HepG2 (cell line): ENCODE results near the gene MIA3. TPM values are rescaled to one million over a fixed set of nuclear protein-coding genes. Genes with fewer than 3 reads are reported as not detected.

ENCODE experiments used
- CREB1 ChIP-seq, 2 experiments: fragments of 450-650 bp in 1 of 2; IDR thresholded peaks; 2 replicates each; pipeline ENCODE4 v1.6.1; 2016 to 2017; ENCODE audit warnings: control low read depth in 1 of 2, mild to moderate bottlenecking in 1 of 2, missing compliant biosample characterization in 1 of 2, missing genetic modification characterization in 1 of 2
- DMAP1 ChIP-seq: IDR thresholded peaks from 2 replicates; pipeline ENCODE4 v1.6.1; 2016
- DR1 ChIP-seq: sonication (generic); formaldehyde crosslinking; IDR thresholded peaks from 2 replicates; pipeline ENCODE4 v1.8.0; 2021; ENCODE audit warnings: mild to moderate bottlenecking, missing genetic modification reagents, inconsistent platforms
- EHMT2 ChIP-seq: fragments of 200-600 bp; sonication (generic); IDR thresholded peaks from 2 replicates; pipeline ENCODE4 v1.7.0; 2017; ENCODE audit warnings: antibody characterized with exemption, low read depth, low read length, borderline replicate concordance
- GABPA ChIP-seq, 2 experiments: IDR thresholded peaks; 2 replicates each; pipeline ENCODE4 v1.6.1; 2011 to 2016; ENCODE audit warnings: low read depth in 2 of 2, low read length in 1 of 2, missing biosample characterization in 1 of 2, missing genetic modification characterization in 1 of 2
- HDAC1 ChIP-seq: sonication (generic); formaldehyde crosslinking; IDR thresholded peaks from 2 replicates; pipeline ENCODE4 v1.5.1; 2020; ENCODE audit warnings: mild to moderate bottlenecking, missing genetic modification reagents
- KAT7 ChIP-seq: IDR thresholded peaks from 2 replicates; pipeline ENCODE4 v1.6.1; 2018; ENCODE audit warnings: borderline replicate concordance, missing compliant biosample characterization
- NONO ChIP-seq, 2 experiments: fragments of 450-650 bp in 1 of 2; sonication (generic) in 1 of 2; formaldehyde crosslinking in 1 of 2; IDR thresholded peaks in 1 of 2; conservative IDR thresholded peaks in 1 of 2; 2 replicates each; pipeline versions ENCODE4 v1.6.1 to v1.8.0; 2017 to 2022; ENCODE audit warnings: mild to moderate bottlenecking in 1 of 2, missing genetic modification reagents in 1 of 2, moderate library complexity in 1 of 2
- SALL2 ChIP-seq: sonication (generic); formaldehyde crosslinking; IDR thresholded peaks from 2 replicates; pipeline ENCODE4 v1.8.1; 2023; ENCODE audit warnings: mild to moderate bottlenecking, missing genetic modification reagents, inconsistent platforms
- SOX13 ChIP-seq, 3 experiments: fragments of 450-650 bp in 1 of 3; sonication (generic) in 1 of 3; formaldehyde crosslinking in 1 of 3; IDR thresholded peaks in 2 of 3; conservative IDR thresholded peaks in 1 of 3; 2 replicates each; pipeline versions ENCODE4 v1.5.0 to v1.6.1; 2016 to 2020; ENCODE audit warnings: antibody characterized with exemption in 1 of 3, mild to moderate bottlenecking in 1 of 3, missing compliant biosample characterization in 1 of 3, missing genetic modification reagents in 1 of 3, moderate library complexity in 1 of 3
- SP4 ChIP-seq: sonication (generic); formaldehyde crosslinking; IDR thresholded peaks from 2 replicates; pipeline ENCODE4 v1.8.1; 2023; ENCODE audit warnings: mild to moderate bottlenecking, missing genetic modification reagents
- ZNF260 ChIP-seq: sonication (generic); formaldehyde crosslinking; IDR thresholded peaks from 2 replicates; pipeline ENCODE4 v1.4.0; 2020; ENCODE audit warnings: missing genetic modification reagents, low read depth, mild to moderate bottlenecking, borderline replicate concordance
- ZNF549 ChIP-seq: sonication (generic); formaldehyde crosslinking; IDR thresholded peaks from 2 replicates; pipeline ENCODE4 v1.5.0; 2020; ENCODE audit warnings: missing genetic modification reagents
- ZNF7 ChIP-seq: IDR thresholded peaks from 2 replicates; pipeline ENCODE4 v1.6.1; 2016; ENCODE audit warnings: missing biosample characterization, missing genetic modification reagents
- ZNF800 ChIP-seq: sonication (generic); formaldehyde crosslinking; IDR thresholded peaks from 2 replicates; pipeline ENCODE4 v1.4.0; 2020; ENCODE audit warnings: missing genetic modification reagents
- polyA plus RNA-seq, 8 experiments: library from polyadenylated mRNA; depleted of rRNA in 3 of 8; stranded (reverse) in 7 of 8; unstranded in 1 of 8; fragments of >200 nt; fragmentation: Illumina TruSeq in 4 of 8; extraction: Trizol in 4 of 8; gene quantifications; 2 replicates each; pipeline versions ENCODE4 v1.2.1 to v1.2.3, GENCODE V29; 2011 to 2016; ENCODE audit warnings: low read depth in 4 of 8, missing spikeins in 1 of 8, mixed read lengths in 1 of 8; ENCODE audit not compliant: insufficient read depth in 1 of 8
- total RNA-seq, 5 experiments: library from RNA; depleted of rRNA; stranded (reverse); fragments of >200 nt; fragmentation: Illumina TruSeq; extraction: Trizol; gene quantifications; 2 replicates each; pipeline ENCODE4 v1.2.3, GENCODE V29; 2016; ENCODE audit warnings: low read depth in 1 of 5
- TF ChIP-seq, protein P1 (sequence below): sonication (generic); formaldehyde crosslinking; IDR thresholded peaks from 2 replicates; pipeline ENCODE4 v1.8.1; 2023; ENCODE audit warnings: mild to moderate bottlenecking, moderate library complexity, missing genetic modification reagents
- TF ChIP-seq, protein P2 (sequence below): sonication (generic); formaldehyde crosslinking; IDR thresholded peaks from 2 replicates; pipeline ENCODE4 v1.8.0; 2022; ENCODE audit warnings: mild to moderate bottlenecking, missing genetic modification reagents, borderline replicate concordance
- TF ChIP-seq, protein P3 (sequence below), 2 experiments: IDR thresholded peaks; 2 replicates each; pipeline ENCODE4 v1.6.1; 2011 to 2012; ENCODE audit warnings: low read length in 2 of 2, borderline replicate concordance in 1 of 2, low read depth in 1 of 2, mild to moderate bottlenecking in 1 of 2, moderate library complexity in 1 of 2

Gene MIA3
- total and polyA plus RNA-seq, 2 of the 13 experiments (the other 11 are each of a cell fraction or from before 2014, with no cell fraction given): 45.6 to 48.7 TPM

DNA sequence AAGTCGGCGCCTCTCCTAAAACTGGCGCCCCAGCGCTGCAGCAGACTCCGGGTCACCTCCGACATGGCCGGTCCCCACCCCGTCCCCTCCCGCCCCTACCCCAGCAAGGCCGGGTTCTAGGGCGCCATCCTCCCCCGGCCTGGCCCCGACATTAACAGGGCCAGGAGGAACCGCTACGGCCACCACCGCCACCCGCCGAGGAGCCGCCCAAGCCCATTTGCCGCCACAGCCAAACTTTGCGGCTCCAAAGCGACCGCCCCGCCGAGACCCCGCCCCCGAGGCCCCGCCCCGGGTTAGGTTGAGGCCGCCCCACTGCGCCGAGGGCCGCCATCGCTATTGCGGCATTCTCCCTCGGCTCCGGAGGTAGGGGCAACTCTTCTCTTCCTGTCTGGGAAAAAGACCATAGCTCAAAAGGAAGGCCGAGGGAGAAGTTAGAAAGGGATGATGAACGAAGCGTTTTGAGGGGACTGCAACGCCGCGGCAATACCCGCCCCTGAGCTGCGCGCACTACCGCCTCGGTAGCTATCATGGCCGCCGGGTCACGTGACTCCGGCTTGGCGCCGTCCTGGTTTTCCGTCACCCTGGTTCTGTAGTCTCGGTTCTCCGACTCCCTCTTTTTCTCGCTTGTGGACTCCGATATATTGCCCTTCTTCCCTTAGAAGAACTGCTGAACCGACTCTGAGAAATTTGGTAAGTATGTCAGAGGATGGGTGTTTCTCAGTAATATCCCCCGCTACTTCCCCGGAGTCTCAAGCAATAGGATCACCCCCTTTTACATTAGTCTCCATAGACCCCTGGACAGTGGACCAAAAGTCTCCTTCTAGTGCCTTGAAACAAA, 94.6 kb downstream of the MIA3 start, which contains the start of the genes AIDA and BROX (continued):
- TF ChIP-seq GABPA (IDR thresholded peaks at IDR 0.05; ENCODE audit: low read depth, low read length) (no peak), GABPA (CRISPR knock-in tag; IDR thresholded peaks at IDR 0.05; ENCODE audit: low read depth) (peak; percentile 53; the same call in 1 of the 2 replicates), HDAC1 (CRISPR knock-in tag) (no peak; the same call in 1 of the 2 replicates), EHMT2 (no peak), SALL2 (CRISPR knock-in tag) (0 out of 2 replicates have a peak, but pooled peaks have one; percentile 10), CREB1 (IDR thresholded peaks at IDR 0.05) (0 out of 2 replicates have a peak, but pooled peaks have one; percentile 49), CREB1 (CRISPR knock-in tag; IDR thresholded peaks at IDR 0.05) (peak; percentile 60), DR1 (no peak), NONO (IDR thresholded peaks at IDR 0.05) (no peak), NONO (CRISPR knock-in tag; conservative IDR thresholded peaks at IDR 0.05) (peak; percentile 62), SOX13 (IDR thresholded peaks at IDR 0.05) (peak; percentile 66; the same call in 1 of the 2 replicates), SOX13 (CRISPR knock-in tag; conservative IDR thresholded peaks at IDR 0.05 in 1 of 2, IDR thresholded peaks at IDR 0.05 in 1 of 2) (no peak; a peak in 1 of 4 replicates), ZNF800 (CRISPR knock-in tag) (peak; percentile 36; the same call in 1 of the 2 replicates), ZNF260 (CRISPR knock-in tag) (no peak), SP4 (CRISPR knock-in tag) (peak; percentile 83), ZNF7 (CRISPR knock-in tag) (no peak), DMAP1 (peak; percentile 49; the same call in 1 of the 2 replicates), KAT7 (CRISPR knock-in tag) (no peak), ZNF549 (CRISPR knock-in tag) (no peak)
- TF ChIP-seq, protein P1, sequence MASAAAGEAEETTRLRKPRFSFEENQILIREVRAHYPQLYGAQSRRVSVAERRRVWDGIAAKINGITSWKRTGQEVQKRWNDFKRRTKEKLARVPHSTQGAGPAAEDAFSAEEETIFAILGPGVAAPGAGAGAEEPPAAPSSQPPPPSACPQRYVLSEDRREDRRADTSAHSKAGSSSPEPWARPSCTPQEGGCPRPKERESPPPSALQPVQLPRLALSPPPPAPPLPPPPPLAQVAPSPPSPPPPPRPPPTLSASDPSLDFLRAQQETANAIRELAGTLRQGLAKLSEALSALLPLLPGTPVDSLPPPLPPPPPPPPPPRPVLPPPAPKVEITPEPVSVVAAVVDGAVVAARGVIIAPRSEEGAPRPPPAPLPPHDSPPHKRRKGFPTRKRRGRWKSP: peak; percentile 37; the same call in 1 of the 2 replicates
- TF ChIP-seq, protein P2, sequence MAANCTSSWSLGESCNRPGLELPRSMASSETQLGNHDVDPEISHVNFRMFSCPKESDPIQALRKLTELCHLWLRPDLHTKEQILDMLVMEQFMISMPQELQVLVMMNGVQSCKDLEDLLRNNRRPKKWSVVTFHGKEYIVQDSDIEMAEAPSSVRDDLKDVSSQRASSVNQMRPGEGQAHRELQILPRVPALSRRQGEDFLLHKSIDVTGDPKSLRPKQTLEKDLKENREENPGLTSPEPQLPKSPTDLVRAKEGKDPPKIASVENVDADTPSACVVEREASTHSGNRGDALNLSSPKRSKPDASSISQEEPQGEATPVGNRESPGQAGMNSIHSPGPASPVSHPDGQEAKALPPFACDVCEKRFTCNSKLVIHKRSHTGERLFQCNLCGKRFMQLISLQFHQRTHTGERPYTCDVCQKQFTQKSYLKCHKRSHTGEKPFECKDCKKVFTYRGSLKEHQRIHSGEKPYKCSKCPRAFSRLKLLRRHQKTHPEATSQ (CRISPR knock-in tag): peak; percentile 78; the same call in 1 of the 2 replicates
- TF ChIP-seq, protein P3, sequence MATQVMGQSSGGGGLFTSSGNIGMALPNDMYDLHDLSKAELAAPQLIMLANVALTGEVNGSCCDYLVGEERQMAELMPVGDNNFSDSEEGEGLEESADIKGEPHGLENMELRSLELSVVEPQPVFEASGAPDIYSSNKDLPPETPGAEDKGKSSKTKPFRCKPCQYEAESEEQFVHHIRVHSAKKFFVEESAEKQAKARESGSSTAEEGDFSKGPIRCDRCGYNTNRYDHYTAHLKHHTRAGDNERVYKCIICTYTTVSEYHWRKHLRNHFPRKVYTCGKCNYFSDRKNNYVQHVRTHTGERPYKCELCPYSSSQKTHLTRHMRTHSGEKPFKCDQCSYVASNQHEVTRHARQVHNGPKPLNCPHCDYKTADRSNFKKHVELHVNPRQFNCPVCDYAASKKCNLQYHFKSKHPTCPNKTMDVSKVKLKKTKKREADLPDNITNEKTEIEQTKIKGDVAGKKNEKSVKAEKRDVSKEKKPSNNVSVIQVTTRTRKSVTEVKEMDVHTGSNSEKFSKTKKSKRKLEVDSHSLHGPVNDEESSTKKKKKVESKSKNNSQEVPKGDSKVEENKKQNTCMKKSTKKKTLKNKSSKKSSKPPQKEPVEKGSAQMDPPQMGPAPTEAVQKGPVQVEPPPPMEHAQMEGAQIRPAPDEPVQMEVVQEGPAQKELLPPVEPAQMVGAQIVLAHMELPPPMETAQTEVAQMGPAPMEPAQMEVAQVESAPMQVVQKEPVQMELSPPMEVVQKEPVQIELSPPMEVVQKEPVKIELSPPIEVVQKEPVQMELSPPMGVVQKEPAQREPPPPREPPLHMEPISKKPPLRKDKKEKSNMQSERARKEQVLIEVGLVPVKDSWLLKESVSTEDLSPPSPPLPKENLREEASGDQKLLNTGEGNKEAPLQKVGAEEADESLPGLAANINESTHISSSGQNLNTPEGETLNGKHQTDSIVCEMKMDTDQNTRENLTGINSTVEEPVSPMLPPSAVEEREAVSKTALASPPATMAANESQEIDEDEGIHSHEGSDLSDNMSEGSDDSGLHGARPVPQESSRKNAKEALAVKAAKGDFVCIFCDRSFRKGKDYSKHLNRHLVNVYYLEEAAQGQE (IDR thresholded peaks at IDR 0.05; ENCODE audit: borderline replicate concordance in 1 of 2, low read depth in 1 of 2, low read length in 2 of 2): peak in 1 of 2 experiments; percentile 3; a peak in 1 of 4 replicates
